Raji (cell line): ENCODE results near the gene LHFPL6.

Experiments
- POLR2A ChIP-seq: IDR thresholded peaks from 2 replicates; pipeline ENCODE4 v1.6.1; 2011; ENCODE audit warnings: low read depth, low read length, control low read depth; ENCODE audit not compliant: insufficient read depth

The LHFPL6 gene

DNA sequence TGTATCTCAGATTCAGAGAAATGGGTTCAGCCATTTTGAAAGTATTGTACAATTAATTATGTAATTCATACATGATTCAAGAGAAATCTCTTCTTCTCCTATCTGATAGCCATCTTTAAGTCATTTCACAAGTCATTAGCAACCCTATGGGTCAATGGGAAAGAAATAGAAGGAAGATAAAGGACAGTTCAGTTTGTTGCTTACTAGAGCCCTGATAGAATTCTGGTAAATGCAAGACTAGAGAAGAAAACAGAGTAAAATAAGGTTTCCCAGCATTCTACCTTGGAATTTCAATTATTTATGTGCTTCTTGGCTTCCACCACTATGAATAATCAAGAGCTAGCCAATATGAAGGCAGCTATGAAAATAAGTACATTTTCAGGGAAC lies 117.7 kb downstream of the LHFPL6 start:
- TF ChIP-seq POLR2A, result no peak

DNA sequence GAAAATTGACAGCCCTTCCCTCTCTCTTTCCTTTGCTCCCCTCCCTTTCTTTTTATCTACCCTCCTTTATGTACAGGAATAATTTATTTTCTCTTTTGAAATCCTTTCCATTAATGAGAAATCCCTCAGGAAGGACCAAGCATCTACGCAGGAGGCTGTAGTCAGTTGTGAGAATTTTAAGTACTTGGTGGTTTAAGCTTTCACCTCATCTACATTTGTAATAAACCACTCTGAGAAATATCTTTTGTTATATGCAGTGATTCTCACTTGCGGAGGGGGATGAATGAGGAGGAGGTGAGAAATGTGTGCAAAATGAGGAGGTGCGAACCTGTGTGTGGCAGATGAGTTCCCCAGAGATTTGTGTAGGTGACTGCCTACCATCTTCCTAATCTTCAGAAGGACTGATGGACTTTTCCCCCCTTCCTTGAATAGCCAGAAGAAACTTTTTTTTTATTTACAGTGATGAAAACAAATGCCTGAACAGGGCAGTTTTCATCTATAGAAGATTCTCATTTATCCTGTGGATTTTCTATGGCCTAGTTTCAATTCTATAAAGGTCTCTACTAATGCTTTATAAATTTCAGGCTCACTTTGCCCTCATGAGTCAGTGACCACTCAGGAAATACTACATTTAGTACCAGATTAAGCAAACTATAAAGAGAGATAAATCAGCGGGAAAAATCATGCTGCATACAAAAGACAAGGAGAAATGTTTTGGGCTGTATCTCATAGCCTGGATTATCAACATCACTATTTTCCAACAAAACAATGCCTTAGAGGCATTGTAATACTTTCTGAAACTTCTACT lies 118.3 kb downstream of the LHFPL6 start:
- no peak for TF ChIP-seq POLR2A

DNA sequence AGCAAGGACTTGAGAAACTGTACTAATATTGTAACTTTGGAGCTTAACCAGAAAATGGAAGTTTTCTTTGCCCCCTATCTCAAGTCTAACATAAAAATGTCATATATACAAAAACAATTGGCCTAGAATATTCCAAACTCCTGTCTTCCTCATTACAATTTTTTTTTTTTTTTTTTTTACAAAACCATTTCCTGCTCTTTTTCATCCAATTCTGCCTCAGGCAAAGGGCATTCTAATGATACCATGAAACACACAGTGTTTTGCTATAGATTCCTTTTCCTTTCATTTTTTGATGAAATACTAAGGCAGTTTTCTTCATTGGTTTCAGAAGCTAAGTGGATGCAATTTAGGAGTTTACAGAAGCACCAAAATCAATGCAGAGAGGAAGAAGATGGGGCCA lies 119.7 kb downstream of the LHFPL6 start:
- no peak for TF ChIP-seq POLR2A

DNA sequence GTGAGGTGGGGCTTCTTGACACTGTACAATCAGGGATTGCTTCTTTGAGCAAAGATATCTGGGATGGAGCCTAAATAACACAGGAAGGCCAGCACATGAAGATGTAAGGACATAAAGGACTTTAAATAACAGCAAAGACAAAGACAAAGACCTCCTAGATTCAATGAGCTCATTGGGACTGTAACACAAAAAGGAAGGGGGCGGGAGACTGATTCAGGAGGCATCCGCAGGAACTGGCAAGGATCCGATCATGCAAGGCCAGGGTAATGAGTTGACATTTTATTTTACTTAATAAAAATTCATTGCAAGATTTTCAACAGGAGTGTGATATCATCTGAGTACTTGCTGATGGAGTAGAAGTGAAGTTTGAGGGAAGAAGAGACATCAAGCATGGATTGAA lies 121.5 kb downstream of the LHFPL6 start:
- TF ChIP-seq POLR2A, result no peak

DNA sequence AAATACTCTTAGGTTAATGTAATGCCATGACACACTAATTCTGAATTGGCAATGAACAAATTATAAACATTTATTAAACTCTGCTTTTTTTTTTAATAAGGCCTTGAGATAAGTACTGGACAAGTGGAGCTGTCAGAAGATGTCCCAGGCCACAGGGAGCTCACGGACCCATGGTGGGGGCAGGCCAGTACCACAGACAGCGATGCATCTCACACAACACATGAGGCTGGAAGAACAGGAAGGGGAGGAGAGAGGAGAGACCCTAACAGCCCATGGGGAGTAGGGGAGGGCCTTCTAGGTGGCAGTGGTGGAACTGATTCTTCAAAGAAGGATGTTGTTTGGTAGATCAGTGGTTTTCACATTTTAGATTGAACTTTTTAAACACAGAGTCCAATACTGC lies 128.4 kb downstream of the LHFPL6 start:
- TF ChIP-seq POLR2A, result no peak

DNA sequence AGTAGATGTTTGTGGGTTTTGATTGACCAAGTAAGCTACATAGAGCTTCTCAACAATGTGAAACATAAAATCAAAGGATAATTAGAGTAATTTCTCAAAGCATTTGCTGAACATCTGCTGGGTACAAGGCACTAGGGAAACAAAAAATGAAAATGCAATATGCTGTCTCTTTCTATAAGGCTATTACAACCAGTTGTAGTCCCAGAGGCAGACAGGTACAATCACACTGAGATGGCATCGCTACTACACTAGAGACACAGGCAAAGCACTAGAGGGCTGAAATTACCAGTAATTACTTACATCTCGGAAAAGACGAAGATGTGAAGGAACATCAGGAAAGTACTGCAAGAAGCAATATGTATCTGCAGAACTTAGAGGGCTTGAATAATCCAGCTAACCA lies 133.3 kb downstream of the LHFPL6 start:
- no peak for TF ChIP-seq POLR2A

DNA sequence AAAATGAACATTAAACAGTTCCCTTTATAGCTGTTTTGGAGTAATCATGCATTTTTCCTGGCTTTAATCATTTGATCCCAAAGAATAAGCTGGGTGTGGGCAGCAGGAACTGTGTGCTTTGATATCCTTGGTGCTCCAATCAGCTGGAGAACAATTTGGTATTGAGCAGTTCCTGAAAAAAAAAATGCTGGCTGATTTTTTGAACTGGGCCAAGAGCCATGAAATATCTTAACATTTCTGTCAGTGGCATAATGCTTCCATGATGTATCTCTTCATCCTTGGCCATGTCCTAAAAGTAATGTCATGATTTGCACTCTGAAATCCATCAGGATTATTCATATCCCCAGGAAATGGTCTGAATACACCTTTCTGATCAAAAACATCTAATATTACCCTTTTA lies 134.7 kb downstream of the LHFPL6 start:
- TF ChIP-seq POLR2A, result no peak

DNA sequence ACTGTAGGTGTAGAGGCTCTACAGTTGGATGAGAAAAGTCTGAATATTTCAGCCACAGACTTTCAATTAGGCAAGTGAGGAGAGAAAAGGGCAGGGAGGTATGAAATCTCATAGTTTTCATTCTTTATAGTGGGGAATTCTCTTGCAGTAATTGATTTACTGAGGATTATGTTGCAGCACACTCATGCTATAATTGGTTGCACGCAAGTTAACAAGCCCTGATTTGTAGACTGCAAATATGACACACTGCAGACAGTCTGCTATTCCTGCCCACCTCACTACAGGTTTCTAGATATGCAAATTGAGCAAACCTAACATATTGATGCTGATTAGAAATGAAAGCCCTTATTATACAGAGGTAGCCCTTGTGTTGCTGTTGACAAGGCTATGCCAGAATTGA lies 139.4 kb downstream of the LHFPL6 start:
- TF ChIP-seq POLR2A, result no peak

DNA sequence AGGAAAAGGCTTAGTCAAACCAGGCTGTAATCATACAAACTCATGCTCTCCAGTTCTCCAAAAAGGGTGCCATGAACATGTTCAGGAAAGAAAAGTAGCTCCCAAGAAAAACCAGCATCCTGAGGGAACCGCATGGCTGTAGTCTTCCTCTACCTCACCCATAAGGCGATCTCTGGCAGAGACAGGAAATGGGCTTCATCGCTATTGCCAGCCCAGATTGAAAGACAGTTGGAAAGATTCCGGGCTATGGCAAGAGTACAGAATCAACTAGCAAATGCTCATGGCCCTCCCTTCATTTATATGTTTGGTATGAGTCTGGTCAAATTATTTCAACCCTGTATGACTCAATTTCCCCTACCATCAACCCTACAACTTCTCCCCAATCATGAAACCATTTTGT lies 140.1 kb downstream of the LHFPL6 start:
- no peak for TF ChIP-seq POLR2A

DNA sequence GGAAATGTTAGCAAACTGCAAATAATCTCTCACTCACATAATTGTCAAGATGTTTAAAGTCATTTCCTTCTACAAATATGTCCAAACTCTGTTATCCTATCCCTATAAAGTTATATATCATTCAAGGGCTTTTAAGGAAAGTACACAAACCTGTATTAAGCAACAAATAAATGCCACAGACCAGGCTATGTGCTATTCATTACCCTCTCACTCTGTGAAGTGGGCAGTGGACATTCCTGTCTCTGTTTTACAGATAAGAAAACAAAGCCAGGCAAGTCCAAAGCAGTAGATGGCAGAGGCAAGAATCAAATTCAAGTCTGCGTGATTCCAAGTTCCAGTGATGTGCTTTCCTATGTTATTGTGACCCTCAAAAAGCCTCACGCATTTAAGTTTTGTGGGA lies 140.6 kb downstream of the LHFPL6 start:
- no peak for TF ChIP-seq POLR2A

DNA sequence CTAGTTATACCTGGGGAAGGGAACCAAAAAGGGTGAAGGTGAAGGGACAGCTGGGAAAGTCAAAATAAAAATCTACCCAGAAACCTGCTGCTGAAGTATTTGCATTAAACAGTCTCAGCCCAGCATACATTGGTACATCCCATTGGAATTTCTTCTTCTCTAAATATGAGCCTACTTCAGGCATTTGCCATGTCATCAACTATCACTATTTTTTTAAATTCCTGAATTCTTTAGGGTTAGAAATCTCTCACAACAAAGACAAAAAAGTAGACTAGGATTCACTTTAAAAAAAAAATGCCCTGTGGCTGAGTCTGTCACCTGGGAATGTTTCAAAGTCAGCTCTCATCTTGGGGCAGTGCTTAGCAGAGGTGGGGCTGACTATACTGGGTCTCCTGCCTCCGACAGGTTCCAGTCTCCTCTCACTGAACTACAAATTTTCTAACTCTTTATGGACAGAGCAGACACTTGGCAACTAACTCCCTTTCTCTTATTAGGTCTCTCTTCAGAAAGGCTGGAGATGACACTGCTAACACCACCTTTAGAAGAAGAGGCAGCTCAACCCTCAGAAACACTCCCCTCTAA lies 141.2 kb downstream of the LHFPL6 start:
- no peak for TF ChIP-seq POLR2A

DNA sequence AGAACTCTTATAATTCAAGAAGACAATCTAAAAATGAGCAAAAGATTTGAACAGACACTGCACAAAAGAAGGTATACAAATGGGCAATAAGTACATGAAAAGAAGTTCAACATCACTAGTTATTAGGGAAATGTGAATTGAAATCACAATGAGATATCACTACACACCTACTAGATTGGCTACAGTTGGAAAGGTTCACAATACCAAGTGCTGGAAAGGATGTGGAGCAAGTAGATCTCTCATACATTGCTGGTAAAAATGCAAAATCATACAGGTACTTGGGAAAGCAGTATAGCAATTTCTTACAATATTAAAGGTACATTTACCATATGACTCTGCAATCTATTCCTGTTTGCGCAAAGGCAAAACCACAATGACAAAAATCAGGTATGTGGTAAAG lies 145.7 kb downstream of the LHFPL6 start:
- no peak for TF ChIP-seq POLR2A

DNA sequence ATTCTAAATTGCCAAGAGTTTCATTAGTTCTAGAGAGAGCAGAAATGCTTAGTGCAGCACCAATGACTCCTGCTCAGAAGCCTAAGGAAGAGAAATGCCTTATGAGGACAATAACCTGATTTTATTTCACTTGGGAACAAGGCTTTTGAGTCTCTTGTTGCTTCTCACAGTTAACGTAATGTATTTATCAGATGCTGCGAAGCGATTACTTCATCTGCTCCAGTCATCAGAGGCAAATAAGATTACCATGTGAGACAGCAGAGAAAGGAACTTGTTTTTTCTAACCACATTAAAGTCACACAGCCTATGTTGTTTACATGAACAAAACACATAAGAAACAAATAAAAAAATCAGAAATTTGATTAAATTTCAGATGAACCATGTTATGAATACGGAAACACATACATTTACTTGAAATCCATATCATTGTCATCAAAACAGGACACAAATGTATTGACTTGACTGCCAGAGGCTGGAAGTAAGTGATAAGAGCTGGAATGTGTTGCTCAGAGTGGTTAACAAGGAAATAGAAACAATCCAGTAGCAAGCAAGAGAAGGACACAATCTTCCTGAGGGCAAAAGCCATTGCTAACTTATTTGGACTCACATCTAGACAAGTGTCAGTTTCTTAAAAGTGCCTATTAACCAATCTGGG lies 147.3 kb downstream of the LHFPL6 start:
- no peak for TF ChIP-seq POLR2A

DNA sequence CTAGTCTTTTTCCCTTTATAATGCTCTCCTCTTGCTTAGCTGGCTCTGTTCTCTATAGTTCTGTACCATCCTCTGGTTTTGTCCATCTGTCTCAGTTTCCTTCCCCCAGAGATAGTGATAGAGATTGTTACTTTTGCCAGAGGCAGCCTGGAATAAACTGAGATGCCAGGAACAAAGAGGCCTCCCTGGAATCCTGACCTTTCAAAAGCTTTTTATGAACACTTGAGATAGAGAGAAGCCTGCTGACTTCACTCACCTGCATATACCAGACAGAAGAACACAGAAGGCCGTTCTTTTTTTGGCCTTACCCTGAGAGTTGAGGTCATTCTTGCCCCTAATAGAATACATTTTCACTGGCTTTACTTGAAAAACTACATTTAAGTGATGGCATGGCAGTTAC lies 150.2 kb downstream of the LHFPL6 start:
- no peak for TF ChIP-seq POLR2A

DNA sequence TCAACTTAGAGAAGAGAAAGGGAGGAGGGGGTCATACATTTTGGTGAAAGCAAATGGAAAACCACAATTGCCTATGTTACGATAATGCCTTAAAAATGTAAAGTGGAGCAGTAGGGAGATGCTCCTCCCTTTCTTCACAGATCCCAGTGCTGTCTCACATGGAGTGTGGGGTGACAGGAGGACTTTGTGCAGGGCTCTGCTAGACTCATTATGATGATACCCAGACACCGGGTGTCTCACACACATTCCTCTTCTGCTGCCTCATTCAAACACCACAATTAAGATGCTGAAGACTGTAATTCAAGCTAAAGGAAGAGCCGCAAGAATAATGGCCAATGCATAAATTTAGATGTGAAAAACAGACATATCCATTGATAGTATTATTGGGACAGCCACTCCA lies 150.6 kb downstream of the LHFPL6 start:
- no peak for TF ChIP-seq POLR2A

DNA sequence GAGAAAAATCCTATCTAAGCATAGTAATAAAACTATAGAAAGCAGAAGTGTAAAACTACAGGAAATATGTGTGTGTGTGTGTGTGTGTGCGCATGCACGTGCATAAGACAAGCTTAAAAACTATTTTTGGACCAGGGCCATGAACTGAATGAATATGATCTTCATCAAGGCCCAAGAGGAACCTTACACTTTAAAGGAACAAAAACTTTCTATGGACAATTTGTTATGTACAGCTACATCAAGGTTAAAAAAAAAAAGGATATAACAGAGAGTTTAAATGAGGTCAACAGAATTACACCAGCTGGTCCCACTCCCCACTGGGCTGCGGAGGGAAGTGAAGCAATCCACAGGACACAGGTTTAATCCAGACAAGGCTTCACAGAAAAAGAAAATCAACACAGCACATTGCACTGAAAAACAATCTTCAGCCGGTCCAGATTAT lies 151.1 kb downstream of the LHFPL6 start:
- no peak for TF ChIP-seq POLR2A
